ENCODE measurements around the gene HECTD4. TPM values are rescaled to one million over a fixed set of nuclear protein-coding genes. Genes with fewer than 3 reads are reported as not detected.

Gene HECTD4
- total and polyA plus RNA-seq, 9 of the 15 experiments (the other 6 are each of a cell fraction or from before 2014, with no cell fraction given), result 3.5 to 33.3 (median 13.5) TPM

- no peak for FAIRE-seq
- no TSS peak for BruUV-seq (replicated peaks)
- no peaks in the 10 kb centered on the region for H3K27me3 ChIP-seq (ENCODE audit: control insufficient read depth in 2 of 2, insufficient read depth in 2 of 2, low read length in 2 of 2)
- TF ChIP-seq FOXP1 (CRISPR knock-in tag; IDR thresholded peaks at IDR 0.05) (no peak), ZNF277 (CRISPR knock-in tag; IDR thresholded peaks at IDR 0.05; ENCODE audit: borderline replicate concordance) (no peak), MGA (IDR thresholded peaks at IDR 0.05) (no peak), TSHZ1 (CRISPR knock-in tag; IDR thresholded peaks at IDR 0.05) (no peak), RAD51 (IDR thresholded peaks at IDR 0.05; ENCODE audit: borderline replicate concordance, low read depth) (no peak)
Measured at GRCh38 chr12:112297188-112297587, 85.0 kb downstream of the HECTD4 start.

More at GRCh38 chr12:112297188-112297587, 85.0 kb downstream of the HECTD4 start:
- Histone ChIP-seq H3K27ac (ENCODE audit: extremely low read depth, low read depth, low read length) (no peak overlapping the region), H4K20me1 (replicated peaks; ENCODE audit: control insufficient read depth, insufficient read depth, low read length) (no peaks in the 10 kb centered on the region), H3K4me3 (no peak overlapping the region), H2AFZ (ENCODE audit: low read depth, low read length) (no peak overlapping the region), H3K79me2 (ENCODE audit: control insufficient read depth, insufficient read depth, low read length) (no peaks in the 10 kb centered on the region), H3K4me1 (replicated peaks in 1 of 2; ENCODE audit: control insufficient read depth in 2 of 2, insufficient read depth in 2 of 2, low read length in 2 of 2) (no peaks in the 10 kb centered on the region), H3K9ac (ENCODE audit: insufficient read depth in 1 of 2, low read depth in 2 of 2, low read length in 2 of 2) (no peak overlapping the region), H3K9me1 (ENCODE audit: control insufficient read depth, insufficient read depth, low read length) (no peaks in the 10 kb centered on the region), H3K36me3 (ENCODE audit: control insufficient read depth, insufficient read depth, low read length) (peaks cover 23% of the 10 kb centered on the region; the same call in 2 of the 3 replicates), H3K9me3 (replicated peaks; ENCODE audit: control insufficient read depth, insufficient read depth, low read depth, low read length) (no peaks in the 10 kb centered on the region), H3K4me2 (ENCODE audit: insufficient read depth, low read length) (no peak overlapping the region)
- no peak for DNase-seq (ENCODE audit: extremely low read depth in 1 of 4, low spot score in 3 of 4)
- intact Hi-C loops (cut with micrococcal nuclease), result no loop called here
- CTCF ChIA-PET (ENCODE audit: low intra/inter-chr PET ratio), result no interaction called here
- POLR2A ChIA-PET, result no interaction called here
- ATAC-seq, result no peak
- in situ Hi-C loops (cut with MboI), result no loop called here

All from K562 (cell line).